Ovary (tissue), 9 donors: ENCODE measurements around the gene LAMB1. TPM values are rescaled to one million over a fixed set of nuclear protein-coding genes. Genes with fewer than 3 reads are reported as not detected.

Source experiments
- DNase-seq, 5 donors: peaks; one replicate each; pipeline ENCODE4 v3.0.0-alpha.2; 2019 to 2020
- H3K27ac ChIP-seq, 2 donors: fragments of 200-600 bp; one replicate each; pipeline versions ENCODE4 v1.5.1 to v1.8.0; 2019 to 2022
- H3K27me3 ChIP-seq: fragments of 200-600 bp; one replicate; pipeline ENCODE4 v1.8.0; 2022
- H3K36me3 ChIP-seq: fragments of 200-600 bp; sonication (generic); one replicate; pipeline ENCODE4 v1.5.1; 2019
- H3K4me1 ChIP-seq: one replicate; pipeline ENCODE4 v1.8.1; 2013; ENCODE audit warnings: mild to moderate bottlenecking, moderate library complexity; ENCODE audit not compliant: insufficient read depth
- H3K4me3 ChIP-seq: fragments of 200-600 bp; sonication (generic); one replicate; pipeline ENCODE4 v1.5.1; 2017
- H3K9me3 ChIP-seq, 2 donors: fragments of 200-600 bp in 1 of 2; sonication (generic) in 1 of 2; one replicate each; pipeline versions ENCODE4 v1.5.1 to v1.8.1; 2013 to 2019; ENCODE audit warnings: mild to moderate bottlenecking in 1 of 2, moderate library complexity in 1 of 2
- CTCF ChIP-seq, 3 donors: fragments of 450-650 bp in 2 of 3; fragments of 200-600 bp in 1 of 3; IDR thresholded peaks; one replicate each; pipeline versions ENCODE4 v1.5.1 to v1.8.0; 2016 to 2022; ENCODE audit warnings: antibody characterized with exemption in 3 of 3, mild to moderate bottlenecking in 1 of 3
- EP300 ChIP-seq: sonication (generic); formaldehyde crosslinking; IDR thresholded peaks from one replicate; pipeline ENCODE4 v1.6.1; 2017; ENCODE audit warnings: antibody characterized with exemption
- POLR2A ChIP-seq: fragments of 450-650 bp; IDR thresholded peaks from one replicate; pipeline ENCODE4 v1.6.1; 2017; ENCODE audit warnings: antibody characterized with exemption, mild to moderate bottlenecking, moderate library complexity
- WGBS, 3 donors: extraction: QIAGEN DNeasy Blood & Tissue Kit in 1 of 3; methylation state at CpG; one replicate each; pipeline versions ENCODE4 v1.1.5 to v1.1.7; 2013 to 2017; 5-methylcytosine and 5-hydroxymethylcytosine counted together
- intact Hi-C, 4 donors: fragments of 100-400 bp; cut with DNase I; formaldehyde crosslinking; loops; one replicate each; pipeline versions ENCODE4 v1.11.0 to v1.15.1; 2022 to 2023
- polyA plus RNA-seq, 2 donors: library from polyadenylated mRNA; stranded (reverse); fragments of 200-250 nt in 1 of 2; fragments of 350-450 nt in 1 of 2; fragmentation: Illumina TruSeq in 1 of 2; extraction: RNeasy Lipid Tissue Mini Kit (QIAGEN cat#74804) in 1 of 2; gene quantifications; one replicate each; pipeline ENCODE4 v1.2.3, GENCODE V29; 2013 to 2014
- total RNA-seq, 7 donors: library from RNA; depleted of rRNA in 2 of 7; stranded (reverse); fragments of >200 nt in 2 of 7; fragmentation: NEBNext Ultra II Directional in 3 of 7; extraction: Animal tissue kit (Norgen Biotek cat#: 25700) in 3 of 7; gene quantifications; one replicate each; pipeline versions ENCODE4 v1.1.0 to v1.2.4, GENCODE V29; 2016 to 2023
- donor health status: DM: no; HTN: no; CAD: no; lungs with moderate emphysema.
- donor health status: DM: no; HTN: no; CAD: no.
- donor health status: Bipolar disorder and iron deficiency.
- donor health status: DM: yes; HTN: yes; CAD: no.
- donor health status: DM: no; HTN: no; CAD: no.
- donor health status: DM: yes; HTN: yes; CAD: no.

The LAMB1 gene
- total and polyA plus RNA-seq, 9 donors = 10.2 to 151 (median 65.0) TPM

DNA sequence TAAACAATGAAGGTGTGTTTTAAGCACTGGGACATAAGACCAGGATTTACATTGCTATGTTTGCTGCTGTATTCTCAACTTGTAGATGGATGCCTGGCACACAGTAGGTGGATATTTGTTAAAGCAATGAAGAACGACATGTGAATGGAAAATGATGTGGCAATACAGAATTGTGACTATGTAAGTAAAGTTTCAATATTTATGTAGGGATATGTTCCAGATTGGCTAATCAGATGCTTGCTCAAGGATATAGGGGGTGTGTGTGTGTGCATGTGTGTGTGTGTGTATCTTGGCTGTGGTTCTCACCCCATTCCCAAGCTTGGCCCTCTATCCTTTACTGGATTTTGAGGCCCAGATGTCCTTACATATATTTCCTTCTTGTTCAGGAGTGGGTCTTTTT is 42.7 kb upstream of the LAMB1 start:
- H3K4me1 ChIP-seq = no peaks in the 10 kb centered on the region
- H3K27me3 ChIP-seq = no peaks in the 10 kb centered on the region
- H3K9me3 ChIP-seq = no peaks in the 10 kb centered on the region
- H3K27ac ChIP-seq = no peak overlapping the region
- intact Hi-C loops = no loop called here
- H3K4me3 ChIP-seq = no peak overlapping the region
- TF ChIP-seq EP300 (no peak), POLR2A (no peak), CTCF (IDR thresholded peaks at IDR 0.05) (no peak)
- WGBS, 3 donors = 83 to 91% (median 83%) methylated on average over 1 of the region's 1 CpG
- DNase-seq = no peak
- no peaks in the 10 kb centered on the region for H3K36me3 ChIP-seq

DNA sequence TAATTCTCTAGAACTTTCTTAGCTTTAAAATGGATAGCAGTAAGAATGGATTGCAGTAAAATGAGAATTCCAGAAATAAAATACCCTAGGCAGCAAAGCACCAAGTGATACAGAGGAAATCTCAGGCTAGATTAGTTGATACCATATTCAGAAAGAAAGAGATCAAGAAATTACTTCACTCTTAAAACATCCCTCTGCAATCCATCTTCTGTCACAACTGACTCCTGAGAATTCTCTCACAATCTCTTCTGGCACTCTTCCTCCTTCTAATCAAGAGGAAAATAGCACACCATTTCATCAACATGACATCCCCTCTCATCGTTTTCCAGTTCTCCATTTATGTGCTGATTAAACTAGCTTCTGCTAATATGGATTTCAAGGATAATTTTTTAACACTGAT is 42.2 kb upstream of the LAMB1 start:
- H3K36me3 ChIP-seq = no peaks in the 10 kb centered on the region
- TF ChIP-seq CTCF (IDR thresholded peaks at IDR 0.05) = no peak
- TF ChIP-seq EP300 = no peak
- TF ChIP-seq POLR2A = no peak
- H3K9me3 ChIP-seq = no peaks in the 10 kb centered on the region
- no peak overlapping the region for H3K4me3 ChIP-seq
- H3K4me1 ChIP-seq = no peaks in the 10 kb centered on the region
- intact Hi-C loops = no loop called here
- WGBS, 3 donors = 3 to 4% (median 4%) methylated on average over 1 of the region's 1 CpG
- no peaks in the 10 kb centered on the region for H3K27me3 ChIP-seq
- no peak for DNase-seq
- no peak overlapping the region for H3K27ac ChIP-seq

DNA sequence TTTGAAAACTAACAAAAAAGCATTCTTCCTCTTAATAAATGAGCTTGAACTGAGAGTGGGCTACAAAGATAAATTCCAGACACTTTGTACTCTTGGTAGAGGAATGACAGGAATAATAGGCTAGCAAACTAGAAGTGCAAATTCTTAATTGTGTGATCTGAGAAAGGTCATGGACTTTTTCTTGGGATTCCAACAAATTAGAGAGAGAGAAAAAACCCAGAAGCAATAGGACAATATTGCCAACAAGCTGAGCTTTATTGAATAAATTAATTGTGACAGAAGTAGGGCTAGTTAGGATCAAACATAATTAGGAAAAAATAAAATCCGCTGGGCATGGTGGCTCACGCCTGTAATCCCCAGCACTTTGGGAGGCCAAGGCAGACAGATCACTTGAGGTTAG is 41.4 kb upstream of the LAMB1 start:
- H3K27ac ChIP-seq = no peak overlapping the region
- intact Hi-C loops = no loop called here
- WGBS, 3 donors = 77 to 95% (median 94%) methylated on average over 2 of the region's 2 CpGs
- H3K4me1 ChIP-seq = no peaks in the 10 kb centered on the region
- H3K27me3 ChIP-seq = no peaks in the 10 kb centered on the region
- no peaks in the 10 kb centered on the region for H3K9me3 ChIP-seq
- no peak for DNase-seq
- no peak overlapping the region for H3K4me3 ChIP-seq
- H3K36me3 ChIP-seq = no peaks in the 10 kb centered on the region
- TF ChIP-seq POLR2A (no peak), EP300 (no peak), CTCF (IDR thresholded peaks at IDR 0.05) (no peak)

DNA sequence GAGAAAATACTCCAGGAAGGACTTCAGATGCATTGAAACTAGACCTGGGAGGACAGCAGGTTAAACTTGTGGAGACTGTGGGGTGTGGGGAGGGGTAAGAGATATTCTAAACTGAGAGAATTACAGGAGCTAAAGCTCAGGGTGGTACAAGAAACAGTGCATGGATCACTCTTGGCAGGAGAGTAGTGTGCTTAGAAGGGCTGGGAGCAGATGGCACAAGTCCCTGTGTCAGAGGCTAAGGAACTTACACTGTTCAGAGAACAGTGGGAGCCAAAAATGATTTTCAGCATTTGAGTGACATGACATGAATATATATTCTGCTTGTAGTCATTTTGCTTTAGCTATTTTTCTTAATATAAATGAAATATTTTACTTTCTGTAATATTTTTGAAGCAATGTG is 36.0 kb upstream of the LAMB1 start:
- intact Hi-C loops = no loop called here
- DNase-seq = no peak
- Histone ChIP-seq H3K27me3 (no peaks in the 10 kb centered on the region), H3K4me1 (no peaks in the 10 kb centered on the region), H3K27ac (no peak overlapping the region), H3K36me3 (no peaks in the 10 kb centered on the region), H3K4me3 (no peak overlapping the region), H3K9me3 (no peaks in the 10 kb centered on the region)
- TF ChIP-seq POLR2A (no peak), EP300 (no peak), CTCF (IDR thresholded peaks at IDR 0.05) (no peak)

DNA sequence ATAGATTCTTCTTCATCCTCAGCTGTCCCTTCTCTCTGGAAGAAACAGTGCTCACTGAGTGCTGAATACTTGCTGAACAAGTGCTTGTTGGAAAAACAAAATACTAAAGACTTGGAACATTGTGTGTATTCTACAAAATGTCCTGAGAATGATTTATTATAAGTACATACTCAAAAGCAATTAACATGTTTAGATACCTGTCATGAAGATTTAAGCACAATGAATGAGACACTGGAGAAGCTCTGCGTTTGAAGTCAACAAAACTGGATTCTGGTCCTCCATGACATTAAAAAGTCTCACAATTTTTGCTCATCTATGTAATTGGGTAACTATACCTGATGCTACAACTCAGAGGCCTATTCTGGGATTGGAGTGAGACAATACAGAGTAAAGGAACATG is 34.8 kb upstream of the LAMB1 start:
- intact Hi-C loops = no loop called here
- Histone ChIP-seq H3K4me1 (no peaks in the 10 kb centered on the region), H3K36me3 (no peaks in the 10 kb centered on the region), H3K27ac (no peak overlapping the region), H3K27me3 (no peaks in the 10 kb centered on the region), H3K9me3 (no peaks in the 10 kb centered on the region), H3K4me3 (no peak overlapping the region)
- 90 to 95% (median 95%) methylated on average over 1 of the region's 1 CpG for WGBS, 3 donors
- TF ChIP-seq POLR2A = no peak
- no peak for TF ChIP-seq EP300
- TF ChIP-seq CTCF (IDR thresholded peaks at IDR 0.05) = no peak
- DNase-seq = no peak
